HG03439 (cell line): ENCODE data around the gene CCDC33.

Experiments
- ATAC-seq: cut with Tn5 transposase; IDR thresholded peaks from one replicate; pipeline ENCODE4 v1.9.1; 2021; ENCODE audit warnings: mild to moderate bottlenecking, moderate library complexity; ENCODE audit not compliant: unreplicated experiment

The CCDC33 gene

GRCh38 chr15:74281147-74282133 lies 45.3 kb downstream of the CCDC33 start:
- no peak for ATAC-seq

- ATAC-seq = no peak
Observed at GRCh38 chr15:74283368-74283767, 47.2 kb downstream of the CCDC33 start.

- ATAC-seq = no peak
Observed at GRCh38 chr15:74289671-74290070, 53.5 kb downstream of the CCDC33 start.

- ATAC-seq = no peak
Observed at GRCh38 chr15:74290645-74291044, 54.5 kb downstream of the CCDC33 start.

GRCh38 chr15:74291101-74292071 lies 55.3 kb downstream of the CCDC33 start:
- ATAC-seq = no peak

GRCh38 chr15:74293021-74293810 lies 57.1 kb downstream of the CCDC33 start:
- no peak for ATAC-seq

GRCh38 chr15:74294010-74294409 lies 57.9 kb downstream of the CCDC33 start:
- ATAC-seq = no peak

- ATAC-seq = no peak
Observed at GRCh38 chr15:74295800-74296199, 59.7 kb downstream of the CCDC33 start.

GRCh38 chr15:74297887-74298286 lies 61.8 kb downstream of the CCDC33 start:
- ATAC-seq = no peak

GRCh38 chr15:74300057-74300795 lies 64.1 kb downstream of the CCDC33 start:
- ATAC-seq = no peak

- no peak for ATAC-seq
Observed at GRCh38 chr15:74301583-74302361, 65.6 kb downstream of the CCDC33 start.

- no peak for ATAC-seq
Observed at GRCh38 chr15:74302821-74303359, 66.8 kb downstream of the CCDC33 start.

- no peak for ATAC-seq
Observed at GRCh38 chr15:74303741-74304309, 67.7 kb downstream of the CCDC33 start.

- no peak for ATAC-seq
Observed at GRCh38 chr15:74304431-74304830, 68.3 kb downstream of the CCDC33 start.

GRCh38 chr15:74305687-74306086 lies 69.6 kb downstream of the CCDC33 start:
- no peak for ATAC-seq

- ATAC-seq = no peak
Observed at GRCh38 chr15:74306781-74307217, 70.7 kb downstream of the CCDC33 start.

GRCh38 chr15:74307827-74308811 lies 72.0 kb downstream of the CCDC33 start:
- no peak for ATAC-seq
